ENCODE data around the gene CIB4.

CIB4 gene

DNA sequence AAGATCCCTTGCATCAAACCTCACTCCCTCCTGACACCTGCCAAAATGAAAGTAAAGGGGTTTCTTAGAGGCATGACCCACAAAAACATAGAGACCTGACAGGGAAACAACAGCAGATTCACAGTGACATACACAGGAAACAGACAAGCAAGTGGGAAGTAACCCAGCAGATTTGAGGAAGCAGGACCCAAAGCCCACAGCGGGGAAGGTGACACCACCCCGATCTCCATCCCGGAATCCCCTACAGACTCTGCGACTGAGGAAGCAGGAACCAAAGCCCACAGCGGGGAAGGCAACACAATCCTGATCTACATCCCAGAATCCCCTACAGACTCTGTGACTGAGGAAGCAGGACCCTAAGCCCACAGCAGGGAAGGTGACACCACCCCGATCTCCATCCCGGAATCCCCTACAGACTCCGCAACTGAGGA lies 21.6 kb downstream of the CIB4 start:
- DNase-seq, result no peak

DNA sequence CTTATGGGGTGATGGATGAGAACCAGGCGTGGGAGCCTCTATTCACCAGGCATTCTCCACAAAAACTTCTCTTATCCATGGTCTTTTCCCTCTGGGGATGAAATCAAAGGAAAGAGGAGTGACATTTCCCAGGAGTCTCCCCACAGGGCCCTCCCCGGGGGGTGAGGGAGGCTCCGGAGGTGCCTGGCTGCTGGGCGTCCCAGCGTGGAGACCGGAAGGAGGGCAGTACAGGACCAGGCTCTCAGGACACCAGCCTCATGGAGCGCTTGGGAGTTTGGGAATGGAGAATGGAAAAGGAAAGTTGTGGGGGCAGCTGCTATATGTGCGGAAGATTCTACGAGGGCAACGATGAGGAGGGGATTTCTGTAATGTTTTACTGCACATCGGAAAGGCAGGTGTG lies 22.1 kb downstream of the CIB4 start:
- no peak for DNase-seq

DNA sequence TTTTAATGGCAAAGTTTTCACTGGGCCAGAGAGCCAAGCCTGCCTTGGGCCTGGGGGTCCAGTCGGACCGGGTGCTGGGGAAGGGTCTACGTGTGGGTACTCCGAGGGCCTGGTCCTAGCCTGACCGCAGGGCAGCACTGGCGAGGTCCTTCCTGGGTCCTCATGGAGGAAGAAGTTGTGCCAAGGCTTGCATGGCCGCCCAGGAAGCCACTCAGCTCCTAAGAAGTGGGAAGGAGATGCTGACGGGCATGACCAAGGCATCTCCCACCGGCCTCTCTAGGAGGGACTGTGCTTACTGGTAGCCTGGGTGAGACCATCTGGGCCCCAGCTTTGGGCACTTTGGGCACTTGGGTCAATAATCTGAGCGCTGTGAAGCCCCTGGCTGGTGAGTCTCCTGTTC lies 22.6 kb downstream of the CIB4 start:
- no peak for DNase-seq

DNA sequence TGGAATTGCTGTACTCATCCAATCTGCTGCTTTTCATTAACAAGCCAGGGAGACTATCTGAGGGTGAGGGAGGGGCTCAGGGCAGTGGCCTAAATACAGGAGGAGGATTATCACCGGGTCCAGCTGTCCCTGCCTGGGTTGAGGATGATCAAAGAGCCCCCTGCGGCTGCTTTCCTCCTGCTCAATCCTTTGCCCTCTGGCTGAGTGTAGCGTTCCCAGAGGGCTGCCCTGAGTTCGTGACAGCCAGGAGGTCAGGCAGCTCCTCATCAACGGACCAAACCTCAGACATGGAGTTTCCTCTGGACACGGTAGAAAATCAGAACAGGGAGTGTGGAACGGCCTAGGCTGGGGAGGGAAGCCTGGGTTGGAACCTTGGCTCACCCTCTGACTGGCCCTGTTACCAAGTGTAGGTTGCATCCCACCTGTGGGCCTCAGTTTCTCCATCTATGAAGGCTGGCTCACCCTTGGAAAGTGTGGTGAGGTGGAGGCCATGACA lies 23.5 kb downstream of the CIB4 start:
- DNase-seq, result no peak

DNA sequence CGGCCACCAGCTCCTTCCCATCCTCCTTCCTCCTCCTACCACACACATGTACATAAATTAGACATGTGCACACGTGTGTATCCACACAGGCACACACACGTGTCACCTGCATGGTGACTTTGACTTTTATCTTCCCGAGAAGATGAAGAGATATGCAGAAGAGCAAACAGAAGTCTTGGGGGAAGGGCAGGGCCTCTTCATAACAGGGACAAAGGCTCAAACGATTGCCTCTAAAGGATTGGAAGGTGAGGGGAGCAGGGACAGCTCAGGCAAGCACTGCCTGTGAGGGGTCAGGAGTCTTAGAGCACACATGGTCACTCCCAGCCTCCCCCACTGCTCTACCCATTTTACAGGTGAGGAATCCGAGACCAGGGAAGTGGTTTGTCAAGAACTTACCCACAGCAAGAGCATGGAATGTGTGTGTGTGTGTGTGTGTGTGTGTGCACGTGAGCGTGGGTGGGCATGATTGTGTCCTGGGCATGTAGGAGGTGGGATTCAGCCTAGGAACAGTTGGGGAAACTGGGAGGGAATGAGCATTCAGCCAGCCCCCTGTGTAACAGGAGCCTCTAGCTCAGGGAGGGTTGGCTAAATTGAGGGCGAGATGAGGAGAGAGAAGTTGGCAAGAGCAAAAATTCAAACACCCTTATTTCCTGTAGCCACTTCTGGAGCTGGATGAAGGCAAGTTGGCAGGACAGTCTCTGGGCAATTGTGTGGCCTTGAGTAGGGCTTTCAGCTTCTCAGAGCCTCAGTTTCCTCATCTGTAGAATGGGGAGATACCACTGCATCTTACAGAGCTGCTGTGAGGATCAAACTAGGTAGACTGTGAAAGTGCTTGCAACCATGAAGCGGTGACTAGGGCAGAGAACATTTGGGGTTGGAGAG lies 24.2 kb downstream of the CIB4 start:
- DNase-seq, result no peak

DNA sequence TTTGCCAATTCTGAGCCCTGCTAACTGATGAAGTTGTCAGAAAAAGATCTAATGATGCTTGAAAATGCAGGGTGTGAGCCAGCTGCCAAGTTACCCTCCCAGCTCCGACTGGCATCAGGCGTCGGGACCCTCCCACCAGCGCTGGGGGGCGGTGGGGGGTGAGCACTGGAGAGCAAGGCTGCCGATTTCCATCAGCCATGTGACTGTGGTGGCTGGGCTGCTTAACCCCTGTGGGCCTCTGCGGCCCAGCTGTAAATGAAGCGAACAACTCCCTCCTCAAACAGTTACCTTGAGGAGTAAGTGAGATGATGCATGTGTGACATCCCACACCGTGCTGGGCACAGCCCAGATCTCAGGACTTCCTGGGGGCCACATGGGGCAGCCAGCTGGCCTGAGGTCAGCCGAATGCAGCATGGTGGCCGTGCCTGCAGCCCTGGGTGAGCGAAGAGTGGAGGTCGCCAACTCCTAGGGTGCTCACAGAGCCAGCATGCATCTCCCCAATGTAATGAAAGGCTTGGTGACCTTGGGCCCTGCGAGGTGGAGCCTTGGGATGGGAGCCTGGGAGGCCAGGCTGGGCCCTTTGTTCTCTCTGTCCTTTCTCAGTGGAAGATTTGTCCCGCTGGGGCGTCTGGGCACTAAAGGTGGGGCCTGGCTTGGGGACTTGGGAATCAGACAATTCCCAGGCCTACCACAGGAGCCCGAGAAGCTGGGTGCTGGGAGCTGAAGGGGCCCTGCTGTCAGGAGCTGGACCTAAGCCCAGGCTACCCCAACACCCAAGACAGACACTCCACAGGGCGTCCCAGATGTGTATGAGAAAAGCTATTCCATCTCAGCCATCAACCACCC lies 25.1 kb downstream of the CIB4 start:
- no peak for DNase-seq

DNA sequence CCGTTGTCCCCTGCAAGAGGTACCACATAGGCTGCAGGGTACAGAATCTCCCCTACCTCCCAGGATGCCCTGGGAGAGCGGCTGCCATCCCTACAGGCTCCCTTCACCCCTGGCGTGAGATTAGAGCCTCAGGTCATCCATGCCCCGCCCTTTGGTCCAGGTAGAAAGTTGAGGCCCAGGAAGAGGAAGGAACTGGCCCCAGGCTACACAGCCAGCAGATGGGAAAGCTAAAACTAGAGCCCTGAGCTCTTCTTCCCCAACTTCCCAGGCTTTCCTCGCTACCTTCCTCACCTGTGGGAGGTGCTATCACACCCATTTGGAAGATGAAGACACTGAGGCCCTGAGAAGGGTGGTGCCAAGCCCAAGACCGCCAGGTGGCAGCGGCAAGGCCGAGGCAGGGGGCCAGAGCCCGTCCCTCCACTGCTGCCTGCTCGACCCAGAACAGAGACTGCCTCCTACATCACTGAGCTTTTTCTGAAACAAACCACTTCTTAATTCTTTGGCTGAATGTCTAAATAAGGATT lies 25.8 kb downstream of the CIB4 start:
- no peak for DNase-seq

DNA sequence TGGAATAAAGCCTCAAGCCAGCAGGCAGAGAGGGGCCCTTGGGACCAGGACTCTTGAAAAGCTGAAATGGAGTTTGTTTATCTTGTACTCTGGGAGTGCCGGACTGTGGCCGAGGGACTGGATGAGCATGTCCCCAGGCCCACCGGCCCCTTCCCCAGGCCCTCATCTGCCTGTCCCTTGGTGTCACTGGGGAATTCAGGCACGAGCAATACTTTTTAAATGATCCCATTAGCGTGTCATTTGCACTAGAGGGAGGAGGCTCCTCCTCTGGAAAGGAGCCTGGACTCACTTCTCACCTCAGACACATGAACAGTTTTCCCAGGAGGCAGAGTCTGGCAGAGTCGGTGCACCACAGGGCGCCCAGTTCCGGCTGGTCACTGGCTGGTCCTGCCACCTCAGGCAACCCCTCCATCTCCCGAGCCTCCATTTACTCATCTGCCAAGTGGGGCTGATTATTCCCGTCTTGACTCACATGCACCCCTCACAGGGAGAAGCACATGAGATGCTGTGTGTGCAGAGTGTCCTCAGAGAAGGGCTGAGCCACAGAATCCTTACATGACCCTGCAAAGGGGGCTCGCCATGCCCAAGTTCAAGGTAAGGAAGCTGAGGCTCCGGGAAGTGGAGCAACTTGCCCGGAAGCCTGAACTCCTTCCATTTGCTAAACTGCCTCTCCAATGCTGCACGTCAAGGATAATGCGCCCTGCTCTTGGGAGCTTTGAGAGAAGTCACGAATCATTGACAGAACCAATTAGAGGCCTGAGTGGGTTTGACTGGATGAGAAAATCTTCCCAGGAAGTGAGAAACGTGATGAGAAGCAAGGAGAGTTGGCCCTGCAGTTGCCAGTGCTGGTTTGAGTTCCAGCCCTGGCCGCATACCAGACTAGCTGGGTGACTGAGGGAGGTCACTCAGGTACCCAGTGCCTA lies 26.7 kb downstream of the CIB4 start:
- DNase-seq, result no peak

DNA sequence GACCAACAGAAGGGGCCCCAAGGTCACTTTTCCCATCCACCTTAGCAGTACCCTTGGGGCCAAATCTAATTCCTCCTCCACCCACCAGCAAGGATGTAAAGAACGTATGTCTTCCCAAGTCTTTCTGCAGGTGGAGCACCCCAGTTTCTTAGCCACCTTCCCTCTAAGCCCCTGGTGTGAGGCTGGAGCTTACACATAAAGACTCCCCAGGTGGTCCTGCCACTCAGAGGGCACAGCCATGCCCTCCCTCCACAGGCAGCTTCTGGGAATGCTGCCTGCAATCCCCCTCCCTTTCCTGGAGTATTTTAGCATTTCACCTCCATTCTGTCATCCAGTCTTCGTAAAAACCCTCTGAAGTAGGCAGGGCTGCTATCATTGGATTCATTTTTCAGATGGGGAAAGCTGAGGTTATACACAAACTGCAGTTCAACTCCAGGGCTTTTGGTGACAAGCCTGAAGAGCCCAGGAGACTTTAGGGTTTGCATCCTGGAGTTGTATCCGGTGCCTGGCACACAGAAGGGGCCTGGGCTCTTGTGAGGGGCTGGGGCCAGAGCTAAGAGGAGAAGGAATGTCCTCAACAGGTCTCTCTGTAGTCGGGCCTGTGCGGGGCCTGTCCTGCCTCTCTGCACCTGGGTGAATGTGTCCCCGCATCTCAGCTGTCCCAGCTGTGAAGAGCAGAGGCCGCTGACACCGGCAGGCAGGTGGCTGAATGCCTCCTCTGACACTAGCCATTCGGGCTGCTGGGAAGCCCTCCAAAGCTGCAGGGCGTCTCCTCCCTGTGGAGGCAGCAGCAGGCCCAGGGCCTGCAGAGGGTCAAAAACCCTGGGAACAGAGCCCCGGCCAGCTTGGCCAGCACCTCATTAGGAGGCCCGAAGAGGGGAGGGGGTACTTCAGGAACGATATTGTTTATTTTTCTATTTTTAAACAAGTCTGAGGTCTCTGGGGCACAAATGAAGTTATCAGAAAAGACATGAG lies 27.6 kb downstream of the CIB4 start:
- no peak for DNase-seq

DNA sequence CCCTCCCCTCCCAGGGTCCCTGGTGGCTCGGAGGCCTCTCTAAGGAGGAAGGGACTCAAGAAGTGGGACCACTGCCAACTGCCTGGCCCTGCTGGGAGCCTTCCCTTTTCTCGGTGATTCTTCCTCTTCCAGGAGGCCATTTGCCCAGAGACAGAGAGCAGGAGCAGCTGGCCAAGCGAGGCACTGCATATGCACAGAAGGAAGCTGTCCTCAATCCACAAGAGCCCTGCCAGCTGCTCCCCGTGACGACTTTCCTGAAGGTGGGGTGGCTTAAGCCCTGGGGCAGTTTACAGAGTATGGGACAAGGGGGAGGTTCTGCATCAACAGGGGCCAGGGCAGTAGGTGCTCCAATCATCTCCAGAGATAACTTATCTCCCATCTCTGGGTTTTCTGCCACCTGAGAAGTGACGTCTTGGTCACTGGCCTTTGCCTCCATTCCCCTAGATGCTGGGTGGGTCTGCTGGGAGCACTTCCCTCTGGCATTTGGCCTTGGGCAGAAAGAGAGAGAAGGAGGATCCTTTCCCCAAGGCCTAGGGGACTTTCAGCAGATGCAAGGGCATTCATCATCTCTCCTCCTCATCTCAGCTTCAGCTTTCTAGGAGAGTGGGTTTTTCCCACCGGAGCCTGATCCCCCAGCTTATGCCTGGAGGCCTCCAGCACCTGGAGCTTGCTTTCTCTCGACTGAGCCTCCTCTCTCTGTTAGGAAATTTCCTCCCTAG lies 28.5 kb downstream of the CIB4 start:
- no peak for DNase-seq

DNA sequence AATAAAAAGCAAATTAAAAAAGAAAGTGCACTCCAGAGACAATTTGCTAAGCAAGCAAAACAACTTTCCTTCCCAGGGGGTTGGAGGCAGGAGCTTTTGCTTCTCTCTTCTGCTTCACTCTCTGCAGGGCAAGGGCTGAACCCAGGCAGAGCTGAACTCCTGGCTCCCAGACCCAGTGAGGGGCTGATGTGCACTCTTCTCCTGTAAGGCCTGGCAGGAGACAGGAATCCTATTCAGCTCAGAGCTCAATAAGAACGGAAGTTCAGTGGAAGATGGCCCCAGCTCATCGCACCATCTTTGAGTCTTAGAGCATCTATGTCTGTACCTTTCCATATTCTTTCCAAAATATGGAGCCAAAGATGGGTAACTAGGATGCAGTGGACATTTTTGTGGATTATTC lies 29.1 kb downstream of the CIB4 start:
- no peak for DNase-seq

DNA sequence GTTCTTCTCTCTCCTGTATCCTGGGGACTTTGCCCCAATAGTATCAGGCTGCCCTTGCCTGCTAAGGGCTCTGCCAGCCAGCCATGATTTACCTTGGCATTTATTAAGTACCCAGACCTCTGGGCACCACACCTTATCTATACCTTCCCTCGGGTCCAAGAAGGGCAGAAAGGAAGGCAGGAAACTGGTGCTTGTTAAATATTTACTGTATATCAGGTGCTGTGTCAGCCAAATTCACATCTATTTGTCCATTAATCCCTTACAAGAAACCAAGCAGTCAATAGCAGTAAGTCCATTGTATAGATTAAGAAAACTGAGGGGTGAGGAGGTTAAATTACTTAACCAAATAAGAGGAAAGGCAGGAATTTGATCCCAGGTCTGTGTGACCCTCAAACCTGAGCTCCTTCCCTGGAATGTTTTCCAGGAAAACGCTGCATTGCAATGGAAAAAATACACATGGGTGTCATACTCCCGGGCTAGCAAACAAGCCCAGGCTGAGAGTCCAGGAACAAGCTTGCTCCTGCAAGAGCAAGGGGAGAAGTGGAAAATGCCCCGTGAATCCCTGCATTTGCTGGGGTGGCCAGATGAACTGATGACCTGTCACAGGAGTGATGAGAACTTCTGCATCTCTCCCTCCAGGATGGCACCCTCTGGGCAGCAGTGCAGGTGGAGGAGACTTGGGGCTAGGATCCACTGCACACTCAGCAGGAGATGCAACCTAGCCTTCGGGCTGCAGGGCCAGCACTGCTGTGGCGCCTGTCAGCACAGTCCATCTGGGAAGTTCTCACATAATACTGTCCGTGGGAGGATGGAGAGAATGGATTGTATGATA lies 30.4 kb downstream of the CIB4 start:
- DNase-seq, result no peak

DNA sequence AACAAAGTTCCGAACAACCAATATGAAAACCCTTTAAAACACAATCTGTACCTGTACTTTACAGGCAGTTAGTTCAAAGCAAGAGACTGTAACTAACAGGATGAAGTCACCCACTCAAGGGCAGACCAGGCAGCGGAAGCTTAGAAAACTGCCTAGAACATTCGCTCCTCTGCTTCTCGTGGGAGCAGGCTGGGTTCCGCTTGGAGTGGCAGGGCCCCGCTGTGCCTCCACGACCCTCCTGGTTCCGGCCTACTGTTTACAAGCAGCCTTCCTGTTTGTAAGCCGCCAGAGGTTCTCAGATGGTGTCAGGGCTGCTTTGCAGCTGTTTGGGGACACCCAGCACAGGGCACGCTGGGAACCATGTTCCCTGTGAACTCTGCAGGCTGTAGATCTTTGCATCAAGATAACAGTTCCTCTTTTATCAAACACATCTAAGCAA lies 31.3 kb downstream of the CIB4 start:
- no peak for DNase-seq

DNA sequence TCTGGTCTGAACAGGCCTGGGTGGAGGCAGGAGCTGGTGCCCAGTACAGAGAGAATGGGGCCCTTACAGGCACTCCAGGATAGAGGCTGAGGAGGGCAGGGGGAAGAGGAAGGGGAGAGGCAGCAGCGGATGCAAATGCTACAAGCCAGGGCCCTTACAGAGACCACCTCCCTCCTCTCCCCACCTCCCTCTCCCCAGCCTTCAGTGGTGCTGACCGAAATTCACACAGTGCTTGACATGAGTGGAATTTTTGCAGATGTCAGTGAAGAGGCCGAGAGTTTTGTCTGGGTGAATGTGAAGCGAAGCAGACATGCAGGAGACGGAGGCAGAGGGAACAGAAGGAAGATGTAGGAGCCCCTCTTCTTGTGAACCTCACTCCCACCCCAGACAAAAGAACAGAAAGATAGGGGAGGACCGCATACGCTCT lies 31.9 kb downstream of the CIB4 start:
- DNase-seq, result no peak

DNA sequence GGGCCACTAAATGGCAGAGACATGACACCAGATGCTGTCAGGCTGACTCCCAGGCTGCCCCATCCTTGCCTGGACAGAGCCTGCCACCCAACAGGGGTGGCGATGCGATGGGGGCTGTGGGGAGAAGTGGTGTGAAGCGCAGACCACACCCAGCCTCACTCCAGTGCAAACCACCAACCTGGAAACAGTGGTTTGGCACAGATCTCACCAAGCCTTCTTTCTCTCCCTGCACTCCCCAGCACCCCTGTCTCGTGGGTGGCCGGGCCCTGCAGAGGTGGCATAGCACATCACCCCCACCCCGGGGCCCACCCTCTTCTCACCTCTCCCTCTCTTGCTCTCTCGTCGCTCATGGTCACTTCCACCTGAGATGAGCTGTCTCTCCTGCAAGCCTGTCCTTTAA lies 32.6 kb downstream of the CIB4 start:
- DNase-seq, result no peak

DNA sequence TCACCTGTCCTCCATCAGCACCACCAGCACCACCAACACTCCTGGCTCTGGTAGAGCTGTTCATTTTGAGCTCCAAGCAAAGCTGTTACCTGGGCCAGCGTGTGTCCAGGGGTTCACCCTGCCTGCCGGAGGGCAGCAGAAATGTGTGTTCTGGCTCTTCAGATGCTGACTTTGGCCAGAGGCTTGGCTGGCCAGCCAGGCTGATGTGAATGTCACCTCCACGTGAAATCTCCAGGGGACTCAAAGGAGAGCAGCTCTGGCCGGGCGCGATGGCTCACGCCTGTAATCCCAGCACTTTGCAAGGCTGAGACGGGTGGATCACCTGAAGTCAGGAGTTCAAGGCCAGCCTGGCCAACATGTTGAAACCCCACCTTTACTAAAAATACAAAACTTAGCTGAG lies 33.5 kb downstream of the CIB4 start:
- DNase-seq, result no peak

DNA sequence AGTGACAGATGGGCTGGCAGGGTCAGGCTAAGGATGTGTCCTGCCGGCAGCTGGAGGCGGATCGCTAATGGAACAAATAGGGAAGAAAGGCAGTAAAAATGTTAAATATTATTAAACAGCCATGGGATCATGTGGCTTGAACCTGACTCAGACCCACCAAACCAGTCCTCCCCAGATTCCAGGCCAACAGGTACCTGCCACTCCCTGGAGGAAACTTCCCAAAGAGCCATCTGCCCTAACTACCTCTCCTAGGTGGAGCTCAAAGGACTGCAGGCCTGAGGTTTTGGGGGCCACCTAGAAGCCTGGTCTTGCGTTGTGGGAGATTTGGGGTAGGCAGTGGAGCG lies 34.3 kb downstream of the CIB4 start:
- no peak for DNase-seq

DNA sequence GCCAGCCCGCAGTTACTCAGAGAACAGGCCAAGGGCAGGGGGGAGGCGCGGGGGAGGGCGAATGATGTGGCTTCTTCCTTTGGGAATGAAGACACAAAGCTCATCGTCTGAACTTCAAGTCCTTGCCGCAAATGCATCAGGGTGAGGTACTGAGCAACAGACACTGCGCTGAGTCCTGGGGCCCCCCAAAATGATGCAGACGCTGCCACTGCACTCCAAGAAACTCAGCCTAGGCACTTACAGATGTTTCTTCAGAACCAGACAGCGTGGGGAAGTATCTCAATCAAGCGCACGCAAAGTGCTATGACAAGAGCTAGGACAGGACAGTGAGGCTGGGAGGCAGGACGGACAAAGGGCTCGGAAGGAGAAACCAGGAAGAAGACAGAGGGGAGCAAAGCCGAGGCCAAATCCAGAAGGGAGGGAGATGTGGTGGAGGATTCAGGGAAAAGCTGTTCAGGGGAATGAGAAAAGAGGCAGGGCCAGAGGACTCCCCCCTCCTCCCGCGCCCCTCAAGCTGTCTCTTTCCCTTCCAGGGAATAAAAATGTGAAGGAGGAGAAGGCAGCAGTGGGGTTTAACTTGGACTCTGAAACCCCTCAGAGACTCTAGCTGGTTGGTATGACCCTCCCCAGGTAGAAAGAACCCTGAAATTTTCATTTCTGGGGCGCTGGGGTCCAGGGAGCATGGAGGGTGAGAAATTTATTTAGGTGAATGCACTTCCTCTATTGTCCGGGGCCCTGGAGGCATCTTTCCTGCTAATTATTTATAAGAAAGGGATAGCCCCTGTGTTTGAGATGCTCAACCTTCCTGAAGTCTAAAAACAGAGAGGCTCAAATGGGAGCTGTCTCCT lies 34.9 kb downstream of the CIB4 start:
- DNase-seq, result no peak
